Left lung (tissue), 14 donors: ENCODE data around the gene CMTM2. TPM values are rescaled to one million over a fixed set of nuclear protein-coding genes. Genes with fewer than 3 reads are reported as not detected.

ENCODE experiments used
- ATAC-seq: fragments of 200-7000 bp; cut with Tn5 transposase; one replicate; pipeline ENCODE4 v1.9.1; 2020; ENCODE audit warnings: moderate library complexity
- DNase-seq, 4 donors: peaks; one replicate each; pipeline ENCODE4 v3.0.0-alpha.2; 2013 to 2020
- H3K27ac ChIP-seq, 2 donors: fragments of 200-600 bp; sonication (generic) in 1 of 2; one replicate each; pipeline versions ENCODE4 v1.5.0 to v1.8.0; 2020 to 2021
- H3K27me3 ChIP-seq, 2 donors: fragments of 200-600 bp; sonication (generic) in 1 of 2; one replicate each; pipeline versions ENCODE4 v1.5.0 to v1.8.0; 2020 to 2021
- H3K36me3 ChIP-seq, 2 donors: fragments of 200-600 bp; sonication (generic) in 1 of 2; one replicate each; pipeline versions ENCODE4 v1.5.0 to v1.8.0; 2020 to 2021
- H3K4me1 ChIP-seq, 2 donors: fragments of 200-600 bp; one replicate each; pipeline ENCODE4 v1.8.0; 2021
- H3K4me3 ChIP-seq, 2 donors: fragments of 200-600 bp; sonication (generic) in 1 of 2; one replicate each; pipeline versions ENCODE4 v1.5.0 to v1.8.0; 2020 to 2021; ENCODE audit warnings: mild to moderate bottlenecking in 1 of 2
- H3K9me3 ChIP-seq, 2 donors: fragments of 200-600 bp; sonication (generic) in 1 of 2; one replicate each; pipeline versions ENCODE4 v1.5.0 to v1.8.0; 2020 to 2021
- CTCF ChIP-seq, 2 donors: fragments of 200-600 bp; sonication (generic) in 1 of 2; IDR thresholded peaks; one replicate each; pipeline versions ENCODE4 v1.5.0 to v1.8.0; 2021; ENCODE audit warnings: antibody characterized with exemption in 2 of 2
- intact Hi-C, 2 donors: fragments of 100-400 bp; cut with DNase I; formaldehyde crosslinking; loops; one replicate each; pipeline versions ENCODE4 v1.11.2 to v1.14.2; 2022
- long read RNA-seq, 12 donors: library from polyadenylated mRNA in 2 of 12; unstranded in 2 of 12; transcript quantifications; one replicate each; pipeline ENCODE4 v2.0.0 and lab custom pipeline, GENCODE V29; 2019 to 2026
- polyA plus RNA-seq, 6 donors: library from polyadenylated mRNA; unstranded; fragments of 120-200 nt; gene quantifications; one replicate each; pipeline ENCODE4 v1.2.1, GENCODE V29; 2013; ENCODE audit not compliant: insufficient read length in 6 of 6
- total RNA-seq, 2 donors: library from RNA; stranded (reverse); fragmentation: NEBNext Ultra II Directional; extraction: Animal tissue kit (Norgen Biotek cat#: 25700); gene quantifications; one replicate each; pipeline ENCODE4 v1.2.1, GENCODE V29; 2021
- donor health status: DM: no; HTN: yes; CAD: no.
- donor health status: DM: no; HTN: no; CAD: no.

The CMTM2 gene
- total RNA-seq = 1 to 10 TPM in 1 of 2 donors, under 1 TPM in 1; 0.52 to 5.4 TPM
- 1 to 10 TPM in 3 of 6 donors, under 1 TPM in 3; 0.77 to 2.1 (median 0.96) TPM for polyA plus RNA-seq
- long read RNA-seq, donor 1, partial matches to known transcripts = 0 of 1 reads
- long read RNA-seq, donor 1, other reads (novel, unspliced or antisense) = 0 of 1 reads
- long read RNA-seq, donor 2 = 0 reads
- long read RNA-seq, donor 3 = 0 reads
- long read RNA-seq, donor 4 = 0 reads
- long read RNA-seq, donor 5 = 0 reads
- long read RNA-seq, donor 6 = 0 reads
- long read RNA-seq, donor 7 = 0 reads
- long read RNA-seq, donor 8, partial matches to known transcripts = 0 of 1 reads
- long read RNA-seq, donor 8, other reads (novel, unspliced or antisense) = 0 of 1 reads
- long read RNA-seq, donor 9 = 0 reads
- long read RNA-seq, donor 10, transcript CMTM2-203 (2 exons, 547 nt) = major isoform, 10 of 10 reads
- long read RNA-seq, donor 10, partial matches to known transcripts = 0 of 10 reads
- long read RNA-seq, donor 10, other reads (novel, unspliced or antisense) = 0 of 10 reads
- long read RNA-seq, donor 11 = 0 reads
- long read RNA-seq, donor 12 = 0 reads

- H3K36me3 ChIP-seq = no peaks in the 10 kb centered on the region
- no peak for TF ChIP-seq CTCF (IDR thresholded peaks at IDR 0.05)
- ATAC-seq (no peak), DNase-seq (peak in 3 of 4 donors; percentile 24 to 79 (median 29))
- H3K27me3 ChIP-seq = peaks cover 18 to 28% of the 10 kb centered on the region in 2 donors
- peak within 1 kb of the TSS in 1 of 2 donors; percentile 11 for H3K4me3 ChIP-seq
- peaks cover 5 to 15% of the 10 kb centered on the region in 2 donors for H3K4me1 ChIP-seq
- intact Hi-C loops = no loop called here
- no peak within 1 kb of the TSS for H3K27ac ChIP-seq
- H3K9me3 ChIP-seq = no peaks in the 10 kb centered on the region
Measured at GRCh38 chr16:66578651-66579531, at the start of gene CMTM2. Gene CMTM2, plus strand, starts transcription at chr16:66579463. Its CDS starts 145 bp downstream, at chr16:66579608.

GRCh38 chr16:66529475-66529874, 49.8 kb upstream of the CMTM2 start:
- no peak for DNase-seq

GRCh38 chr16:66534376-66534799, 44.9 kb upstream of the CMTM2 start:
- Histone ChIP-seq H3K9me3 (no peaks in the 10 kb centered on the region), H3K27ac (no peak overlapping the region), H3K36me3 (peaks cover 0 to 73% of the 10 kb centered on the region in 2 donors), H3K4me1 (peaks cover 0 to 1% of the 10 kb centered on the region in 2 donors), H3K27me3 (no peaks in the 10 kb centered on the region), H3K4me3 (no peak overlapping the region)
- ATAC-seq (no peak), DNase-seq (no peak)
- intact Hi-C loops = no loop called here
- no peak for TF ChIP-seq CTCF (IDR thresholded peaks at IDR 0.05)

More at GRCh38 chr16:66529475-66529874, 49.8 kb upstream of the CMTM2 start:
- no peak overlapping the region for H3K27ac ChIP-seq
- H3K4me3 ChIP-seq = no peak overlapping the region
- no peaks in the 10 kb centered on the region for H3K27me3 ChIP-seq
- H3K36me3 ChIP-seq = peaks cover 0 to 87% of the 10 kb centered on the region in 2 donors
- ATAC-seq = no peak
- TF ChIP-seq CTCF (IDR thresholded peaks at IDR 0.05) = no peak
- intact Hi-C loops = no loop called here
- H3K4me1 ChIP-seq = peaks cover 0 to 29% of the 10 kb centered on the region in 2 donors
- H3K9me3 ChIP-seq = no peaks in the 10 kb centered on the region

GRCh38 chr16:66536525-66536924, 42.7 kb upstream of the CMTM2 start:
- no peak for TF ChIP-seq CTCF (IDR thresholded peaks at IDR 0.05)
- intact Hi-C loops = no loop called here
- no peaks in the 10 kb centered on the region for H3K27me3 ChIP-seq
- DNase-seq = no peak
- no peaks in the 10 kb centered on the region for H3K9me3 ChIP-seq
- H3K36me3 ChIP-seq = peaks cover 0 to 57% of the 10 kb centered on the region in 2 donors
- H3K27ac ChIP-seq = no peak overlapping the region
- H3K4me3 ChIP-seq = no peak overlapping the region
- H3K4me1 ChIP-seq = peaks cover 0 to 12% of the 10 kb centered on the region in 2 donors
- ATAC-seq = no peak
